Sigmoid colon (tissue), 7 donors: ENCODE data around the gene SPATC1L. TPM values are rescaled to one million over a fixed set of nuclear protein-coding genes. Genes with fewer than 3 reads are reported as not detected.
"Not testable (repeated sequence)": the region's sequence is repeated elsewhere in the genome, so short reads cannot be mapped to it uniquely, and the experiment has no call there.

Source experiments
- DNase-seq: peaks from one replicate; pipeline ENCODE4 v3.0.0-alpha.2; 2019
- H3K27ac ChIP-seq, 4 donors: fragments of 200-600 bp; sonication (generic); one replicate each; pipeline ENCODE4 v1.5.1; 2016 to 2019; ENCODE audit warnings: mild to moderate bottlenecking in 1 of 4
- H3K27me3 ChIP-seq, 3 donors: fragments of 200-600 bp; sonication (generic); one replicate each; pipeline ENCODE4 v1.5.1; 2019; ENCODE audit warnings: mild to moderate bottlenecking in 1 of 3
- H3K36me3 ChIP-seq, 4 donors: fragments of 200-600 bp; sonication (generic); one replicate each; pipeline ENCODE4 v1.5.1; 2016 to 2019
- H3K4me1 ChIP-seq, 4 donors: fragments of 200-600 bp; sonication (generic); one replicate each; pipeline ENCODE4 v1.5.1; 2017 to 2019
- H3K4me3 ChIP-seq, 4 donors: fragments of 200-600 bp; sonication (generic); one replicate each; pipeline ENCODE4 v1.5.1; 2017 to 2019; ENCODE audit warnings: mild to moderate bottlenecking in 2 of 4, moderate library complexity in 1 of 4
- H3K9me3 ChIP-seq, 4 donors: fragments of 200-600 bp in 3 of 4; sonication (generic) in 3 of 4; one replicate each; pipeline versions ENCODE4 v1.5.1 to v1.6.1; 2013 to 2019
- EP300 ChIP-seq, 4 donors: sonication (generic); formaldehyde crosslinking; IDR thresholded peaks; one replicate each; pipeline ENCODE4 v1.6.1; 2017; ENCODE audit warnings: antibody characterized with exemption in 4 of 4
- POLR2A ChIP-seq, 2 donors: fragments of 450-650 bp; IDR thresholded peaks; one replicate each; pipeline ENCODE4 v1.6.1; 2016; ENCODE audit warnings: antibody characterized with exemption in 2 of 2, mild to moderate bottlenecking in 2 of 2, moderate library complexity in 2 of 2
- POLR2AphosphoS5 ChIP-seq, 4 donors: sonication (generic); formaldehyde crosslinking; IDR thresholded peaks; one replicate each; pipeline ENCODE4 v1.6.1; 2017; ENCODE audit warnings: antibody characterized with exemption in 4 of 4
- WGBS, 2 donors: extraction: QIAGEN DNeasy Blood & Tissue Kit; methylation state at CpG; one replicate each; pipeline ENCODE4 v1.1.7; 2013; 5-methylcytosine and 5-hydroxymethylcytosine counted together
- intact Hi-C: fragments of 100-400 bp; cut with DNase I; formaldehyde crosslinking; loops from one replicate; pipeline ENCODE4 v1.15.1; 2023
- polyA plus RNA-seq, 3 donors: library from polyadenylated mRNA; stranded (reverse); fragments of 200-250 nt; gene quantifications; one replicate each; pipeline ENCODE4 v1.2.3, GENCODE V29; 2013
- total RNA-seq, 4 donors: library from RNA; depleted of rRNA; stranded (reverse); fragments of >200 nt; gene quantifications; one replicate each; pipeline ENCODE4 v1.1.0, GENCODE V29; 2016
- TF ChIP-seq, protein P1 (sequence below), 4 experiments: fragments of 450-650 bp in 3 of 4; fragments of 200-600 bp in 1 of 4; IDR thresholded peaks; one replicate each; pipeline ENCODE4 v1.5.1; 2016 to 2019; ENCODE audit warnings: antibody characterized with exemption in 4 of 4, mild to moderate bottlenecking in 3 of 4, moderate library complexity in 2 of 4
- donor health status: healthy with polysubstance abuse.
- donor health status: Bipolar disorder and iron deficiency.
- donor health status: healthy.

Gene SPATC1L
- total and polyA plus RNA-seq, 7 donors: 0.95 to 18.3 (median 7.8) TPM

DNA sequence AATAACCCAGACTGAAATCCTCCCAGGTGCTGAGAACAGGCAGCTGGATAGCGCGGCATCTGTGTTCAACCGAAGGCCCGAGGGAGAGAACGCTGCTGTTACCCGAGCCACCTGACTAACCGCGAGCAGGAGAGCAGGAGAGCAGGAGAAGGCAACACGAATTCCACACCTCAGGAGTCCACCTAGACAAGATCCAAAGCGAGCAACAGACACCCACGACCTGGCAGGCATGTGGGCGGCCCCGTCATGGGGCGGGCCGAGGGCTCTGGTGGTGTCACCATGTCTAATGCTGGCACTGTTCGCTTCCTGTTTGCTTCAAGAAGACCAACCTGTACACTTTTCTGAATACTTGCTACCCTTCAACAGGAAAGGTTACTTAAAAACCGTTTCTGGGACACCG is 20.9 kb upstream of the SPATC1L start:
- WGBS, 2 donors: 93% methylated on average over 18 of the region's 18 CpGs
- TF ChIP-seq, protein P1, sequence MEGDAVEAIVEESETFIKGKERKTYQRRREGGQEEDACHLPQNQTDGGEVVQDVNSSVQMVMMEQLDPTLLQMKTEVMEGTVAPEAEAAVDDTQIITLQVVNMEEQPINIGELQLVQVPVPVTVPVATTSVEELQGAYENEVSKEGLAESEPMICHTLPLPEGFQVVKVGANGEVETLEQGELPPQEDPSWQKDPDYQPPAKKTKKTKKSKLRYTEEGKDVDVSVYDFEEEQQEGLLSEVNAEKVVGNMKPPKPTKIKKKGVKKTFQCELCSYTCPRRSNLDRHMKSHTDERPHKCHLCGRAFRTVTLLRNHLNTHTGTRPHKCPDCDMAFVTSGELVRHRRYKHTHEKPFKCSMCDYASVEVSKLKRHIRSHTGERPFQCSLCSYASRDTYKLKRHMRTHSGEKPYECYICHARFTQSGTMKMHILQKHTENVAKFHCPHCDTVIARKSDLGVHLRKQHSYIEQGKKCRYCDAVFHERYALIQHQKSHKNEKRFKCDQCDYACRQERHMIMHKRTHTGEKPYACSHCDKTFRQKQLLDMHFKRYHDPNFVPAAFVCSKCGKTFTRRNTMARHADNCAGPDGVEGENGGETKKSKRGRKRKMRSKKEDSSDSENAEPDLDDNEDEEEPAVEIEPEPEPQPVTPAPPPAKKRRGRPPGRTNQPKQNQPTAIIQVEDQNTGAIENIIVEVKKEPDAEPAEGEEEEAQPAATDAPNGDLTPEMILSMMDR (IDR thresholded peaks at IDR 0.05): no peak
- TF ChIP-seq POLR2A (IDR thresholded peaks at IDR 0.05): no peak
- no peak for TF ChIP-seq EP300 (IDR thresholded peaks at IDR 0.05)
- no peak for TF ChIP-seq POLR2AphosphoS5 (IDR thresholded peaks at IDR 0.05)
- Histone ChIP-seq H3K27me3 (no peaks in the 10 kb centered on the region), H3K4me3 (no peak overlapping the region), H3K4me1 (no peaks in the 10 kb centered on the region), H3K9me3 (no peaks in the 10 kb centered on the region), H3K36me3 (peaks cover 9 to 83% (median 48%) of the 10 kb centered on the region in 4 donors), H3K27ac (no peak overlapping the region)
- intact Hi-C loops: no loop called here
- peak; percentile 42 for DNase-seq

DNA sequence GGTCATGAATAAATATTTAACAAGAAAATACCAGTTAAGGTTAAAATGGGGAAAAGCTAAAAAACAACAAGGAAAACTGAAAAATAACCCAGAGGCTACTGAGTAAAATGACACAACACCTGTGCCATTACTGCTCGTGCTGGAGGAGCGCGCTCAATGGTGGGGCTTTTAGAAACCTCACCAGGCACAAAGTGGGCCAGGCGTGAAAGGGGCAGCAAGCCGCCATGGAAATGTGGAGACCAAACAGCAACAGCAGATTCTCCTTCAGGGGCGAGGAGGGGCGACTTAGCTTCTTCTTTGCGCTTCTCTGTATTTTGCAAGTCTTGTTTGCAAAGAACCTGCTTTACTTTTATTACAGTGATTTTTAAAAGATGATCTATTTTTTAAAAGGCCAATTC is 18.9 kb upstream of the SPATC1L start:
- Histone ChIP-seq H3K36me3 (peaks cover 12 to 77% (median 41%) of the 10 kb centered on the region in 4 donors), H3K9me3 (no peaks in the 10 kb centered on the region), H3K27ac (no peak overlapping the region), H3K4me1 (no peaks in the 10 kb centered on the region), H3K27me3 (no peaks in the 10 kb centered on the region), H3K4me3 (no peak overlapping the region)
- peak; percentile 33 for DNase-seq
- 97 to 98% methylated on average over 8 of the region's 8 CpGs for WGBS, 2 donors
- intact Hi-C loops: no loop called here
- TF ChIP-seq POLR2A (IDR thresholded peaks at IDR 0.05) (no peak), POLR2AphosphoS5 (IDR thresholded peaks at IDR 0.05) (no peak), EP300 (IDR thresholded peaks at IDR 0.05) (no peak)
- TF ChIP-seq, protein P1 (IDR thresholded peaks at IDR 0.05): no peak

DNA sequence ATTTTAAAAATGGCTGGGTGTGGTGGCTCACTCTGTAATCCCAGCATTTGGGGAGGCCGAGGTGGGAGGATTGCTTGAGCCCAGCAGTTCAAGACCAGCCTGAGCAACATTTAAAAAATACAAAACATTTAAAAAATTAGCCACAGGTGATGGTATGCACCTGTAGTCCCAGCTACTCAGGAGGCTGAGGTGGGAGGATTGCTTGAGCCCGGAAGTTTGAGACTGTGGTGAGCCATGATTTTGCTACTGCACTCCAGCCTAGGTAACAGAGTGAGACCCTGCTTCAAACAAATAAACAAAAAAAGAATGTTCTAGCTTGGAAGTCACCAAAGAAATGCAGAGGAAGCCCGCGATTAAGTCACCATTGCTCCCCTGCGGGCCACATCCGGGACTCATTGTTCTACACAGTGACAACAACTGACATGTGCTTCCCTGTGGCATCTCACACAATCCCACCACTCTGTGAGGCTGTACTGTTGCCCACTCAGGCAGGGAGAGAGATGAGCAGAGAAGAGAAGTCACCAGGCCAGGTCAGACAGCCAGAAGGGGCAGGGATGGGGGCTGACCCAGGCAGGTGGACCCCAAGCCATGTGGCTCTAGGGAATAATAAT is 18.4 kb upstream of the SPATC1L start:
- TF ChIP-seq EP300 (IDR thresholded peaks at IDR 0.05): no peak
- TF ChIP-seq POLR2AphosphoS5 (IDR thresholded peaks at IDR 0.05): no peak
- TF ChIP-seq POLR2A (IDR thresholded peaks at IDR 0.05): no peak
- TF ChIP-seq, protein P1 (IDR thresholded peaks at IDR 0.05): no peak
- no peaks in the 10 kb centered on the region for H3K27me3 ChIP-seq
- 93 to 94% methylated on average over 6 of the region's 6 CpGs for WGBS, 2 donors
- H3K4me1 ChIP-seq: no peaks in the 10 kb centered on the region
- no peak overlapping the region for H3K27ac ChIP-seq
- intact Hi-C loops: no loop called here
- H3K9me3 ChIP-seq: no peaks in the 10 kb centered on the region
- peak; percentile 40 for DNase-seq
- H3K4me3 ChIP-seq: no peak overlapping the region
- H3K36me3 ChIP-seq: peaks cover 9 to 77% (median 39%) of the 10 kb centered on the region in 4 donors

DNA sequence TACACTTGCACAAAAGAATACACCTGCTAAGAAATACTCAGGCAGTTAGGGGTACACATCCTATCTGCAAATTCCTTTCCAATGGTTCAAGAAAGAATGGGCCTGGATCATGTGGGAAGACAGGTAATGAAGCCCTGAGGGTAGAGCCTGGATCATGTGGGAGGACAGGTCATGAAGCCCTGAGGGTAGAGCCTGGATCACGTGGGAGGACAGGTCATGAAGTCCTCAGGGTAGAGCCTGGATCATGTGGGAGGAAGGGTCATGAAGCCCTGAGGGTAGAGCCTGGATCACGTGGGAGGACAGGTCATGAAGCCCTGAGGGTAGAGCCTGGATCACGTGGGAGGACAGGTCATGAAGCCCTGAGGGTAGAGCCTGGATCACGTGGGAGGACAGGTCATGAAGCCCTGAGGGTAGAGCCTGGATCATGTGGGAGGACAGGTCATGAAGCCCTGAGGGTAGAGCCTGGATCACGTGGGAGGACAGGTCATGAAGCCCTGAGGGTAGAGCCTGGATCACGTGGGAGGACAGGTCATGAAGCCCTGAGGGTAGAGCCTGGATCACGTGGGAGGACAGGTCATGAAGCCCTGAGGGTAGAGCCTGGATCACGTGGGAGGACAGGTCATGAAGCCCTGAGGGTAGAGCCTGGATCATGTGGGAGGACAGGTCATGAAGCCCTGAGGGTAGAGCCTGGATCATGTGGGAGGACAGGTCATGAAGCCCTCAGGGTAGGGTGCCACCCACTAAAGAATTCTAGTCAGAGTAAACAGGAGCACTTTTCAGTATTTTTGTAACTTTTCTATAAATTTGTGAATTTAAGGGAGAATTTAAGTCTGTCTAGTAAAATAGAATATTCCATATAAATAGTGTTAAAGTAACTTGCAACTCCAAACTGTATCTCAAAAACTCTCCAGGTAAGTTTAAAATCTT is 16.9 kb upstream of the SPATC1L start:
- peaks cover 7 to 74% (median 29%) of the 10 kb centered on the region in 4 donors for H3K36me3 ChIP-seq
- whole genome bisulfite sequencing, 2 donors: 89 to 96% methylated on average over 3 to 4 of the region's 8 CpGs
- H3K9me3 ChIP-seq, H3K27ac ChIP-seq, H3K4me3 ChIP-seq, H3K27me3 ChIP-seq, DNase-seq, H3K4me1 ChIP-seq, intact Hi-C loops: not testable (repeated sequence)
